Spinal cord (tissue), 10 donors: ENCODE results near the gene SLC49A3. TPM values are rescaled to one million over a fixed set of nuclear protein-coding genes. Genes with fewer than 3 reads are reported as not detected.
"Not testable (repeated sequence)": the region's sequence is repeated elsewhere in the genome, so short reads cannot be mapped to it uniquely, and the experiment has no call there.

Source experiments
- DNase-seq, 6 donors: peaks; one replicate each; pipeline versions ENCODE4 v3.0.0 to v3.0.0-alpha.2; 2013 to 2015; ENCODE audit warnings: low spot score in 6 of 6, low read depth in 4 of 6
- H3K27ac ChIP-seq: one replicate; pipeline ENCODE4 v1.5.1; 2013; ENCODE audit warnings: low read depth, low read length, control low read depth
- H3K27me3 ChIP-seq: one replicate; pipeline ENCODE4 v1.6.1; 2013; ENCODE audit warnings: low read length; ENCODE audit not compliant: control insufficient read depth, insufficient read depth
- H3K36me3 ChIP-seq: one replicate; pipeline ENCODE4 v1.6.1; 2013; ENCODE audit warnings: low read length; ENCODE audit not compliant: control insufficient read depth, insufficient read depth
- H3K4me1 ChIP-seq: one replicate; pipeline ENCODE4 v1.6.1; 2013; ENCODE audit warnings: low read length; ENCODE audit not compliant: control insufficient read depth, insufficient read depth
- H3K4me3 ChIP-seq: one replicate; pipeline ENCODE4 v1.5.1; 2013; ENCODE audit warnings: low read depth, low read length, control low read depth
- H3K9me3 ChIP-seq: one replicate; pipeline ENCODE4 v1.6.1; 2013; ENCODE audit warnings: low read length; ENCODE audit not compliant: control insufficient read depth, insufficient read depth
- WGBS: methylation state at CpG from one replicate; pipeline ENCODE4 v1.1.5; 2013; ENCODE audit warnings: missing lambda C conversion rate; ENCODE audit not compliant: insufficient coverage; 5-methylcytosine and 5-hydroxymethylcytosine counted together
- polyA plus RNA-seq, 2 donors: library from polyadenylated mRNA; unstranded; fragments of 120-200 nt; gene quantifications; one replicate each; pipeline ENCODE4 v1.2.1, GENCODE V29; 2013; ENCODE audit not compliant: insufficient read length in 2 of 2
- total RNA-seq, 2 donors: library from RNA; depleted of rRNA in 1 of 2; stranded (reverse); fragments of 120-200 nt in 1 of 2; fragments of >200 nt in 1 of 2; gene quantifications; one replicate each; pipeline versions ENCODE4 v1.2.3 to v1.2.4, GENCODE V29; 2013 to 2014
- donor health status: healthy.

Gene SLC49A3
- total and polyA plus RNA-seq, 4 donors: 1.6 to 6.4 (median 3.4) TPM

GRCh38 chr4:712093-712492, 23.1 kb upstream of the SLC49A3 start:
- H3K27me3 ChIP-seq: no peaks in the 10 kb centered on the region
- H3K27ac ChIP-seq: no peak overlapping the region
- DNase-seq: no peak
- peaks cover 33% of the 10 kb centered on the region for H3K36me3 ChIP-seq
- H3K4me1 ChIP-seq: peaks cover 32% of the 10 kb centered on the region
- H3K4me3 ChIP-seq: no peak overlapping the region
- no peaks in the 10 kb centered on the region for H3K9me3 ChIP-seq
- whole genome bisulfite sequencing: no CpG with 5 or more reads among the region's 3 CpGs

DNA sequence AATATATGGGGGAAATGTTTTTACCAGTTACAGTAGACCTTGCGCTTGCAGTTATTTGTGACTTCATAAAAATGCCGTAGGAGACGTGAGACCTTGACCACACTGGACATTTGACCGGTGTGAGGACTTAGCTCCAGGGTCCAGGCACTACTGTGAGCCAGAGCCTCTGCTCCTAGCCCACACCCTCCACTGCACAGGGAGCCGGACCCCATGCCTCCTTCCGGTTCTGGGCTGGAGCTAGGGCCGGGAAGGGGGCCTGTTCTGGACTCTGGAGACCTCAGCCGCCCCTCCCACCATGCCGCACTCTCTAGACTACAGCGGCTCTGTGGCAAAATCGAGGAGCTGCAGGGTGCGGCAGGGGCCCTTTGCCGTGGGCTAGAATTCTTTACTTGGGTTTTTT, 22.0 kb upstream of the SLC49A3 start:
- Histone ChIP-seq H3K27me3 (no peaks in the 10 kb centered on the region), H3K4me1 (peaks cover 42% of the 10 kb centered on the region), H3K9me3 (no peaks in the 10 kb centered on the region), H3K4me3 (no peak overlapping the region), H3K36me3 (peaks cover 37% of the 10 kb centered on the region), H3K27ac (no peak overlapping the region)
- DNase-seq: no peak
- WGBS: 94% methylated on average over 5 of the region's 13 CpGs

GRCh38 chr4:710116-710515, 21.2 kb upstream of the SLC49A3 start:
- Histone ChIP-seq H3K27me3 (no peaks in the 10 kb centered on the region), H3K27ac (no peak overlapping the region), H3K9me3 (no peaks in the 10 kb centered on the region), H3K4me3 (no peak overlapping the region), H3K36me3 (peaks cover 37% of the 10 kb centered on the region), H3K4me1 (peaks cover 45% of the 10 kb centered on the region)
- WGBS: 94% methylated on average over 5 of the region's 9 CpGs
- DNase-seq: no peak

GRCh38 chr4:709348-709747, 20.4 kb upstream of the SLC49A3 start:
- WGBS: 77% methylated on average over 3 of the region's 6 CpGs
- Histone ChIP-seq H3K9me3 (no peaks in the 10 kb centered on the region), H3K4me3 (no peak overlapping the region), H3K4me1 (peaks cover 45% of the 10 kb centered on the region), H3K27ac (no peak overlapping the region), H3K27me3 (no peaks in the 10 kb centered on the region), H3K36me3 (peaks cover 33% of the 10 kb centered on the region)
- no peak for DNase-seq

- WGBS: no CpG with 5 or more reads among the region's 6 CpGs
- Histone ChIP-seq H3K9me3 (no peaks in the 10 kb centered on the region), H3K4me3 (no peak overlapping the region), H3K27me3 (no peaks in the 10 kb centered on the region), H3K27ac (no peak overlapping the region), H3K4me1 (peaks cover 45% of the 10 kb centered on the region), H3K36me3 (peaks cover 27% of the 10 kb centered on the region)
- DNase-seq: no peak
These were observed 19.6 kb upstream of the SLC49A3 start for GRCh38 chr4:708631-708933.

GRCh38 chr4:707929-708630, 19.1 kb upstream of the SLC49A3 start:
- Histone ChIP-seq H3K27ac (no peak overlapping the region), H3K9me3 (no peaks in the 10 kb centered on the region), H3K36me3 (peaks cover 23% of the 10 kb centered on the region), H3K27me3 (no peaks in the 10 kb centered on the region), H3K4me3 (no peak overlapping the region), H3K4me1 (peaks cover 44% of the 10 kb centered on the region)
- DNase-seq: no peak
- WGBS: 94% methylated on average over 9 of the region's 11 CpGs

DNA sequence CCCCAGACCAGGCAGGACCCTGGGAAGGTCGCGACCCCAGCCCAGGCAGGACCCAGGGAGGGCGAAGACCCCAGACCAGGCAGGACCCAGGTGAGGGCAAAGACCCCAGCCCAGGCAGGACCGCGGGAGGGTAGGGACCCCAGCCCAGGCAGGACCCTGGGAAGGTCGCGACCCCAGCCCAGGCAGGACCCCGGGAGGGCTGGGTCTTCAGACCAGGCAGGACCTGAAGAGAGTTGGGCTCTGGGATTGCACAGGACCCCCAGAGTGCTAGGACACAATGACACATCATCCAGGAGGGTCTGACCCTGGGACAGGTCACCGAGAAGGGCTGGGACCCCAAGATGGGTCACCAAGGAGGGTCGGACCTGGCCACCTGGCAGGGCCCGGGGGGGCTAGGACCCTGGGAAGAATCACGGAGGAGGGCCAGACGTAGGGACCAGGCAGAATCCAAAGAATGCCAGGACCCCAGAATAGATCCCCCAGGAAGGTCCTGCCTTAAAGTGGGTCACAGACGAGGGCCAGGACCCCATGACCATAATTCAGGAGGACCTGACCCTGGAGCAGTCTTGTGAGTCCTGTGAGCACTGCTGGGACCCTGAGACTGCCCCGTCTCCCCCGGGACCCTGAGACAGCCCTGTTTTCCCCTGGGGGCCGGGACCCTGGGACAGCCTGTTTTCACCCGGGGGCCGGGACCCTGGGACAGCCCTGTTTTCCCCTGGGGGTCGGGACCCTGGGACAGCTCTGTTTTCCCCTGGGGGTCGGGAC, 18.1 kb upstream of the SLC49A3 start:
- Histone ChIP-seq H3K36me3 (peaks cover 16% of the 10 kb centered on the region), H3K4me1 (peaks cover 41% of the 10 kb centered on the region), H3K27me3 (no peaks in the 10 kb centered on the region), H3K27ac (no peak overlapping the region), H3K4me3 (peak overlapping the region; percentile 78), H3K9me3 (no peaks in the 10 kb centered on the region)
- 76% methylated on average over 20 of the region's 21 CpGs for WGBS
- no peak for DNase-seq

DNA sequence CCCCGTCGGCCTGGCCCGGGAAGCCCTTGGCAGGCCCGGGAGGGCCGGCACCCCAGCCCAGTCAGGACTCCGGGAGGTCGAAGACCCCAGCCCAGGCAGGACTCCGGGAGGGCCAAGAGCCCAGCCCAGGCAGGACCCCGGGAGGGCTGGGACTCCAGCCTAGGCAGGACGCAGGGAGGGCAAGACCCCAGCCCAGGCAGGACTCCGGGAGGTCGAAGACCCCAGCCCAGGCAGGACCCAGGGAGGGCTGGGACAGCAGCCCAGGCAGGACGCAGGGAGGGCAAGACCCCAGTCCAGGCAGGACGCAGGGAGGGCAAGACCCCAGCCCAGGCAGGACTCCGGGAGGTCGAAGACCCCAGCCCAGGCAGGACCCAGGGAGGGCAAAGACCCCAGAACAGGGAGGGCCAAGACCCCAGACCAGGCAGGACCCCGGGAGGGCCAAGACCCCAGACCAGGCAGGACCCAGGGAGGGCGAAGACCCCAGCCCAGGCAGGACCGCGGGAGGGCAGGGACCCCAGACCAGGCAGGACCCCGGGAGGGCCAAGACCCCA, 17.2 kb upstream of the SLC49A3 start:
- H3K9me3 ChIP-seq, H3K27ac ChIP-seq, DNase-seq, H3K27me3 ChIP-seq: not testable (repeated sequence)
- WGBS: 3% methylated on average over 21 of the region's 21 CpGs
- Histone ChIP-seq H3K36me3 (peaks cover 16% of the 10 kb centered on the region), H3K4me3 (peak overlapping the region; percentile 78), H3K4me1 (peaks cover 41% of the 10 kb centered on the region)

GRCh38 chr4:705278-706082, 16.5 kb upstream of the SLC49A3 start, which contains the start of gene PCGF3:
TSS of gene PCGF3 (plus strand) at chr4:705832. CDS start at chr4:733681, 27,849 bp downstream.
- Histone ChIP-seq H3K36me3 (peaks cover 12% of the 10 kb centered on the region), H3K27me3 (no peaks in the 10 kb centered on the region), H3K9me3 (no peaks in the 10 kb centered on the region), H3K4me1 (peaks cover 38% of the 10 kb centered on the region), H3K4me3 (peak within 1 kb of the TSS; percentile 78), H3K27ac (no peak within 1 kb of the TSS)
- DNase-seq: peak; percentile 77 to 98 (median 93)
- 3% methylated on average over 79 of the region's 82 CpGs for WGBS
